ENCODE measurements around the gene SCARB2. TPM values are rescaled to one million over a fixed set of nuclear protein-coding genes. Genes with fewer than 3 reads are reported as not detected.

SCARB2 gene
- total and polyA plus RNA-seq, 11 donors, result 84.9 to 208 (median 97.5) TPM

- H3K9me3 ChIP-seq, result no peaks in the 10 kb centered on the region
- ATAC-seq (peak in 3 of 4 donors; percentile 31 to 65 (median 39)), DNase-seq (no peak)
- no peak for TF ChIP-seq CTCF (IDR thresholded peaks at IDR 0.05)
- TF ChIP-seq POLR2A (IDR thresholded peaks at IDR 0.05), result no peak
- H3K4me3 ChIP-seq, result no peak overlapping the region
- no peaks in the 10 kb centered on the region for H3K4me1 ChIP-seq
- no peak overlapping the region for H3K27ac ChIP-seq
- intact Hi-C loops (cut with DNase I), result loop anchor here in 1 of 10 donors (10.0 kb wide), 1 partner anchor 108 kb away; no protein-coding TSS in a partner anchor
- H3K36me3 ChIP-seq, result peaks cover 10 to 100% (median 98%) of the 10 kb centered on the region in 9 donors
- WGBS, 4 donors, result 64 to 87% (median 74%) methylated on average over 3 of the region's 3 CpGs
- no peaks in the 10 kb centered on the region for H3K27me3 ChIP-seq
Observed at GRCh38 chr4:76166480-76166879, 47.1 kb downstream of the SCARB2 start.

- no peak overlapping the region for H3K27ac ChIP-seq
- DNase-seq, result no peak
- WGBS, 4 donors, result 11 to 69% (median 53%) methylated on average over 2 of the region's 2 CpGs
Observed at GRCh38 chr4:76160355-76160754, 53.3 kb downstream of the SCARB2 start.

GRCh38 chr4:76156635-76157034 is 57.0 kb downstream of the SCARB2 start:
- intact Hi-C loops (cut with DNase I), result no loop called here
- TF ChIP-seq CTCF (IDR thresholded peaks at IDR 0.05) (no peak), POLR2A (IDR thresholded peaks at IDR 0.05) (no peak)
- no peak for DNase-seq
- Histone ChIP-seq H3K27me3 (no peaks in the 10 kb centered on the region), H3K9me3 (no peaks in the 10 kb centered on the region), H3K4me1 (peaks cover 0 to 6% (median 0%) of the 10 kb centered on the region in 12 donors), H3K27ac (no peak overlapping the region), H3K36me3 (peaks cover 2 to 40% (median 36%) of the 10 kb centered on the region in 9 donors), H3K4me3 (no peak overlapping the region)
- 1 to 7% (median 3%) methylated on average over 2 of the region's 2 CpGs for WGBS, 4 donors
- no peak for ATAC-seq

More at GRCh38 chr4:76160355-76160754, 53.3 kb downstream of the SCARB2 start:
- Histone ChIP-seq H3K4me1 (peaks cover 0 to 6% (median 0%) of the 10 kb centered on the region in 12 donors), H3K36me3 (peaks cover 11 to 77% (median 73%) of the 10 kb centered on the region in 9 donors), H3K4me3 (no peak overlapping the region), H3K27me3 (no peaks in the 10 kb centered on the region), H3K9me3 (no peaks in the 10 kb centered on the region)
- ATAC-seq, result no peak
- TF ChIP-seq POLR2A (IDR thresholded peaks at IDR 0.05) (no peak), CTCF (IDR thresholded peaks at IDR 0.05) (no peak)
- intact Hi-C loops (cut with DNase I), result loop anchor here in 1 of 10 donors (10.0 kb wide), 1 partner anchor 114 kb away; no protein-coding TSS in a partner anchor

- Histone ChIP-seq H3K27ac (no peak overlapping the region), H3K4me1 (peaks cover 0 to 6% (median 0%) of the 10 kb centered on the region in 12 donors), H3K27me3 (no peaks in the 10 kb centered on the region), H3K4me3 (no peak overlapping the region), H3K9me3 (no peaks in the 10 kb centered on the region), H3K36me3 (peaks cover 0 to 34% (median 30%) of the 10 kb centered on the region in 9 donors)
- WGBS, 4 donors, result 86 to 97% (median 91%) methylated on average over 3 of the region's 3 CpGs
- intact Hi-C loops (cut with DNase I), result no loop called here
- ATAC-seq (no peak), DNase-seq (no peak)
- TF ChIP-seq POLR2A (IDR thresholded peaks at IDR 0.05) (no peak), CTCF (IDR thresholded peaks at IDR 0.05) (no peak)
Observed at GRCh38 chr4:76155979-76156378, 57.6 kb downstream of the SCARB2 start.

All from heart left ventricle (tissue), 16 donors.